ENCODE measurements around the gene IST1.

Gene IST1

DNA sequence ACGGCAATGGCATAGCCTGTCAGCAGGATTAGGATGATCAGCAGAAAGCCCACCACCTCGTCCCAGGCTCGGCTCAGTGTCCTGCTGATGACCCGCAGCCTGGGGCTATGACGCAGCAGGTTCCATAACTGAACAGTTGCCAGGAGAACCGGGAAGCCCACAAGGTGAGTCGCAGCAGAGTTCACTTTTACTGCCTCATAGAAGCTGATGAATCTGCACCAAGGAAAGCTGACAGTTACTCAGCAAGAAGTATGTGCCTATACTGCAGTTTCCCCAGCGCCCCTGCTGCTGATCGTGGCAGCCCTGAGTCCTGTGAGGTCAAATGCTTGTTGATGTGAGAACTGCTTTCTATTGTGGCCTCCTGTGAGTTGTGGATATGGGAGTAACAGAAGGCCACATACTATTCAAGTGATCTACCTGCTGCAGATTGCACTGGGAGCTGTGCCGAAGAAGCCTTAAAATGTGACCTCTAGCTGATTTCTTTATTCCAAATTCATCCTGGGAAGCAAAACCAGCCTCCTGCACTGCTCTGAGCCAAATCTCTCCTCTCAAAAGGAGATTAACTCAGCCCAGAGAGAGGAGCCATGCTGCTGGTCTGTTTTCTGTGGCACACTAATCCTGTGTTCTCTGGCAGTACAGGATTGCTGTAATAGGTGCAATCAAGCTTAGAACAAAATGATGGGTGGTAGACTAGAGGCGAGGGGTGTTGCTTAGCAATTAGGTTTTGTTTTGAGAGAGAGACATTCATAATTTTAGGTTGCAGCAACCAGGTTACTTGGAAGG lies 38.8 kb downstream of the IST1 start:
- TF ChIP-seq, protein P1, sequence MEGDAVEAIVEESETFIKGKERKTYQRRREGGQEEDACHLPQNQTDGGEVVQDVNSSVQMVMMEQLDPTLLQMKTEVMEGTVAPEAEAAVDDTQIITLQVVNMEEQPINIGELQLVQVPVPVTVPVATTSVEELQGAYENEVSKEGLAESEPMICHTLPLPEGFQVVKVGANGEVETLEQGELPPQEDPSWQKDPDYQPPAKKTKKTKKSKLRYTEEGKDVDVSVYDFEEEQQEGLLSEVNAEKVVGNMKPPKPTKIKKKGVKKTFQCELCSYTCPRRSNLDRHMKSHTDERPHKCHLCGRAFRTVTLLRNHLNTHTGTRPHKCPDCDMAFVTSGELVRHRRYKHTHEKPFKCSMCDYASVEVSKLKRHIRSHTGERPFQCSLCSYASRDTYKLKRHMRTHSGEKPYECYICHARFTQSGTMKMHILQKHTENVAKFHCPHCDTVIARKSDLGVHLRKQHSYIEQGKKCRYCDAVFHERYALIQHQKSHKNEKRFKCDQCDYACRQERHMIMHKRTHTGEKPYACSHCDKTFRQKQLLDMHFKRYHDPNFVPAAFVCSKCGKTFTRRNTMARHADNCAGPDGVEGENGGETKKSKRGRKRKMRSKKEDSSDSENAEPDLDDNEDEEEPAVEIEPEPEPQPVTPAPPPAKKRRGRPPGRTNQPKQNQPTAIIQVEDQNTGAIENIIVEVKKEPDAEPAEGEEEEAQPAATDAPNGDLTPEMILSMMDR (IDR thresholded peaks at IDR 0.05), result no peak

DNA sequence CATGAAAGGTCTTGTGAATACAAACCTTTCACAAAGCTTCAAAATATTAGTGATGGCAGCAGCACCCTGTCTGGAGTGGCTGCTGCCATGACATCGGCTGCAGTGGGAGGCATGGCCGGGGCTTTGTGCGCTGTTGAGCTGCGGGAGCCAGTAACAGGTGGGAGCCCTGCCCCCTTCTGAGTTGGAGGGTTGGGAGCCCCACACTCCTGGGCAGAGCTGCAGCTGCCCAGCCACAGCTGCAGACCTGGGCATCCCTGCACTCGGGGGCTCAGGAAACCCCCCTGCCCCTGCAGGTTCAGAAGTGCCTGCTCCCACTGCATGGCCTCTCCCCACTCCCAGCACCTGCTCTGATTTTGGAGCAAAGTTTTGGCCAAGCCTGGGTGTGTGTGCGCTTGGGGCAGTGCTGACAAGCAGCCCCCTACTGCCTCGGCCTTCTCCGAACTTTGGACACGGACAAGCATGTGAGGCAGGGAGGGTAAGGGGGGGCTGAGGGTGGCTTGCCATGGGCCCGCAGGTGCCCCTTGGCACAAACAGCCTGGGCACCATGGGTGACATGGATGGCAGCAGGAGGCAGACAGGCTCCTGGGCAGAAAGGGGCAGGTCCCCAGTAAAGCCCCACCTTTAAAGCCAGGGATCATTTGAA lies 42.7 kb downstream of the IST1 start:
- TF ChIP-seq, protein P1 (IDR thresholded peaks at IDR 0.05), result no peak

DNA sequence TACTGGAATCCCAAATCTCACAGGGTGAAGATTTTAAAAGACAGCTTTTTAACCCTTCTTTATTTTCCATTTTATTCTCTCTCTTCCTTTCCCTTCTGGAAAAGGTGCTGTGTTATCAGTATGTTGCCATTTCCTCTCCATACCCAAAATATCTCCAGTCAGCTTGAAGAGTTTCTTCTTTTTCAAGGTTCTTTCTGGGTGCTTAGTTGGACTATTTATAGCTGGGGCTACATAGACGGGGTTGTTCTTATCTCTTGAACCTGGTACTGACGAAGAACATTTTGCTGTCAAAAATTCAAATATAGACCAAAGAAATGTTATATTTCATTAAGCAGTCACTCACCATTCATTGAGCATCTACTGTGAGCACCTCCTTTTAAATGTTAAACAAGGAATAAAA lies 48.6 kb downstream of the IST1 start:
- TF ChIP-seq, protein P1 (IDR thresholded peaks at IDR 0.05), result no peak

DNA sequence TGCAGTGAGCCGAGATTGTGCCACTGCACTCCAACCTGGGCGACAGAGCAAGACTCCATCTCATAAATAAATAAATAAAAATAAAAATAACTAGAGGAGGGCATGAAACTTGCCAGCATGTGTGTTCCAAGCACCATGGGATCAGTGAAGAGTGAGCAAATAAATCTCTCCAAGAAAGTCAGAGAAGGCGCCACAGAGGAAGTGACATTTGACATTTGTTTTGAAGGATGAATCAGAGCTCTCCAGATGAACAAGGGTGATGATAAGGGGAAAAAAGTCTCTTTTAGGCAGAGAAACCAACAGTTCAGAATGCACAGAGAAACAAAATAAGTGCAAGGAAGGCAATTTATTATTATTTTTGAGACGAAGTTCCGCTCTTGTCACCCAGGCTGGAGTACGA lies 50.3 kb downstream of the IST1 start:
- TF ChIP-seq, protein P1 (IDR thresholded peaks at IDR 0.05), result no peak

DNA sequence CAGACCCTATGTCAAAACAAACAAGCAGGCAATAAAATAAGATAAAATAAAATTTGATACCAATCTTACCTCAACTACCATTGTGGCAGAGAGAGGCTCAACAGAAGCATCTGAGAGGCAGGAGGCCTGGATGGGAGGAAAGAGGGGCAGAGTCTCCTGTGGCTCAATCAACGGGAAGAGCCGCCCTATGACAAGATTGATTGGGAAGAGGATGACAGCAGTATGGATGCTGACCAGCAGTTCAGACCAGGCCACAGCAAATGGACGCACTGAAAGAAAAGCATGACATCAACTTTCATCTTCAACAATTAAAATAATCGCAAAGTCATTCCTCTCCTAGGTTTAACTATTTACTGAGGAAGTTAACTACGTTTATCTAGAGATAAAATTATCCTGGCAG lies 57.5 kb downstream of the IST1 start:
- TF ChIP-seq, protein P1 (IDR thresholded peaks at IDR 0.05), result no peak

DNA sequence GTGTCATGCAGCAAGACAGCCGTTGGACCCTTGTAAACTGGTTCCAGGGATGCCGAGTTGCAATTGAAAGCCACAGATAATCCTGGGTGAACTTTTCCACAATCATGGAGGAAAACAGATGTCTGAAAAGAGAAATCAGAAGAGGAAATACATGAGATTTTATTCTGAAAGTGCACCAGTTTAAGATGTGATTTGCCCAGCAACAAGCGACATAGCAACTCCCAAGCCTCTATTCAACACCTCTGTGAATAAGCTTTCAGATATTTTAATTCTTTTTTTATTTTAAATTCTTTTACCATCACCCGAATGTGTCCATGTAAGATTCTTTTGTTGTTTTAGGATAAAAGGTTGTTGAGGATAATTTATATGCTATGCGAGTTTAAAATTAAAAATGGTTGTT lies 58.8 kb downstream of the IST1 start:
- TF ChIP-seq, protein P1 (IDR thresholded peaks at IDR 0.05), result no peak

DNA sequence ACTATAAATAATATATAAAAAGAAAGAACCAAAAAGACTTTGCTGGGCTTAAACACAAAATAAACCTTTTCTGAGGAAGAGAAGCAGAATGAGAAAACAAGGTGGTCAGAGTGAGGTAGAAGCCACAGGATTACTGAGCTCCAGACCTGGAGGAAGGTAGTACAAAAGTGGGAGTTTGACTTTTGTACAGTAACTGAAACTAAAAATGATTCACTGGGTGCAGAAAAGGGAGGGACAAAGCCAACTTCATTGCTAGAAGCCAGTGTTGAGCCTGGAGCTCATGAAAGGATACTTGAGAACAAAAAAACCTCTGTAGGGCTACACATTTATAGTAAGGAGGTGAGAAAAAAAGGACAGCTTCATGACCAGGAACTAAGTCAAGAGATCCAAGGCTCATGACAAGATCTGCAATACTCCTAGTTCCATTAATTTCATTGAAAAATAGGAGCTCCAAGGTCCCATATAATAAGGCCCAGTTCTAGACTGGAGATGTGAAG lies 59.4 kb downstream of the IST1 start:
- TF ChIP-seq, protein P1 (IDR thresholded peaks at IDR 0.05), result no peak
